HEK293 (cell line): ENCODE measurements around the gene GOLIM4.

Source experiments
- ZFHX2 ChIP-seq: fragments of 450-650 bp; formaldehyde crosslinking; conservative IDR thresholded peaks from 2 replicates; pipeline ENCODE4 v1.5.1; 2016; ENCODE audit warnings: missing biosample characterization, missing genetic modification characterization
- ZFP3 ChIP-seq: fragments of 450-650 bp; formaldehyde crosslinking; IDR thresholded peaks from 2 replicates; pipeline ENCODE4 v1.5.1; 2016; ENCODE audit warnings: low read depth, missing biosample characterization, missing genetic modification characterization
- ZNF623 ChIP-seq: fragments of 450-650 bp; formaldehyde crosslinking; IDR thresholded peaks from 2 replicates; pipeline ENCODE4 v1.5.1; 2016; ENCODE audit warnings: missing biosample characterization, missing genetic modification characterization
- TF ChIP-seq, protein P1 (sequence below): fragments of 450-650 bp; formaldehyde crosslinking; IDR thresholded peaks from 2 replicates; pipeline ENCODE4 v1.5.1; 2016; ENCODE audit warnings: missing biosample characterization, missing genetic modification characterization

DNA sequence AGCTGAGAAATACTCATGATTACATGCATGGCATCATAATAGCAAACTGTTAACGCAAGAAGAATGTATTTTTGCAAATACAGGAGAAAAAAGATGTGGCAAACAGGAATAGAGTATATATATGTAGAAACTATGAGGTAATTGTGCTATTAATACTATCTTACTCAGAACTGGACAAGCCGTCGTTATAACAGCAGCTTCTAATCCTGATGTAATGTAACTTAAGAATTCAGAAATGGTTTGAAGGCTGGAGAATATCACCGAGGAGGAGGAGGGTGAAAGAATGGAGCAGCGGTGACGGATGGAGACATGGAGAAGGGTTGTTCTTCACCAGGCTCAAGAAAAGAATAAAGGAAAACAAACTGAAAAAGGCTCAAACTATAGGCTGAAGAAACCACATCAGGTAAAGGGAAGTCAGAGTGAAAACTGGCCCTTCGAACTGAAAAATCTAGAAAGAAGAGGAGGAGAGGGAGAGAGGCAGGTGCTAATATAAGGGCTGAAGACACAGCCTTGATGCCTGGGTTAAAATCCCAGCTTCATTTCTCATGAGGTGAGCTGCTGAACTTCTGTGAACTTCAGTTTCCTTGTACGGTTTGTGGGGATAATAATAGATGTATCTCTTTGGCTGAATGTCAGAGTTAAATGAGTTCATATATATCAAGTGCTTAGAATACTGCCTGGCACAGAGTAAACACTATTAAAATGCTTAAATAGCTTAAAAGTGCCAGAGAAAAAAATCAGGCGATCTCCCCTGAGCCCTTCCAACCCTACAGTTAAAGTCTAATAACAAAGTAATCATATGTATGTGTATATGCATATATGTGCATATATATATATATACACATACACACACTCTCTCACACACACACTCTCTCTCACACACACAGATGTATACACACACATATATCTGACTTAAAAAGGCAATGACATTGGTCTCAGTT lies 43.9 kb downstream of the GOLIM4 start:
- TF ChIP-seq, protein P1, sequence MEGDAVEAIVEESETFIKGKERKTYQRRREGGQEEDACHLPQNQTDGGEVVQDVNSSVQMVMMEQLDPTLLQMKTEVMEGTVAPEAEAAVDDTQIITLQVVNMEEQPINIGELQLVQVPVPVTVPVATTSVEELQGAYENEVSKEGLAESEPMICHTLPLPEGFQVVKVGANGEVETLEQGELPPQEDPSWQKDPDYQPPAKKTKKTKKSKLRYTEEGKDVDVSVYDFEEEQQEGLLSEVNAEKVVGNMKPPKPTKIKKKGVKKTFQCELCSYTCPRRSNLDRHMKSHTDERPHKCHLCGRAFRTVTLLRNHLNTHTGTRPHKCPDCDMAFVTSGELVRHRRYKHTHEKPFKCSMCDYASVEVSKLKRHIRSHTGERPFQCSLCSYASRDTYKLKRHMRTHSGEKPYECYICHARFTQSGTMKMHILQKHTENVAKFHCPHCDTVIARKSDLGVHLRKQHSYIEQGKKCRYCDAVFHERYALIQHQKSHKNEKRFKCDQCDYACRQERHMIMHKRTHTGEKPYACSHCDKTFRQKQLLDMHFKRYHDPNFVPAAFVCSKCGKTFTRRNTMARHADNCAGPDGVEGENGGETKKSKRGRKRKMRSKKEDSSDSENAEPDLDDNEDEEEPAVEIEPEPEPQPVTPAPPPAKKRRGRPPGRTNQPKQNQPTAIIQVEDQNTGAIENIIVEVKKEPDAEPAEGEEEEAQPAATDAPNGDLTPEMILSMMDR (tag by site-specific recombination): no peak
- TF ChIP-seq ZFHX2 (no peak), ZFP3 (tag by site-specific recombination) (no peak), ZNF623 (no peak)
